NCI-H69 (cell line): ENCODE results near the gene HIVEP3.

ENCODE experiments used
- DNase-seq: peaks from one replicate; lab custom pipeline; 2025; lab: John Stamatoyannopoulos, UW

Gene HIVEP3

GRCh38 chr1:41650028-41650880 is 268.5 kb downstream of the HIVEP3 start:
- peak; percentile 65 for DNase-seq

- DNase-seq: no peak
Observed at GRCh38 chr1:41649396-41650027, 269.2 kb downstream of the HIVEP3 start.

GRCh38 chr1:41648844-41649243 is 269.9 kb downstream of the HIVEP3 start:
- no peak for DNase-seq

- DNase-seq: no peak
Observed at GRCh38 chr1:41648230-41648629, 270.5 kb downstream of the HIVEP3 start.

GRCh38 chr1:41647221-41648135 is 271.2 kb downstream of the HIVEP3 start:
- DNase-seq: no peak

GRCh38 chr1:41646186-41646585 is 272.5 kb downstream of the HIVEP3 start:
- DNase-seq: no peak

- DNase-seq: no peak
Observed at GRCh38 chr1:41645062-41645461, 273.7 kb downstream of the HIVEP3 start.

GRCh38 chr1:41642922-41643821 is 275.6 kb downstream of the HIVEP3 start:
- no peak for DNase-seq

- no peak for DNase-seq
Observed at GRCh38 chr1:41641941-41642527, 276.7 kb downstream of the HIVEP3 start.

- DNase-seq: no peak
Observed at GRCh38 chr1:41641475-41641814, 277.3 kb downstream of the HIVEP3 start.

GRCh38 chr1:41640756-41641474 is 277.8 kb downstream of the HIVEP3 start:
- no peak for DNase-seq

GRCh38 chr1:41640141-41640751 is 278.5 kb downstream of the HIVEP3 start:
- DNase-seq: no peak

- no peak for DNase-seq
Observed at GRCh38 chr1:41639332-41639936, 279.3 kb downstream of the HIVEP3 start.

GRCh38 chr1:41638086-41639024 is 280.4 kb downstream of the HIVEP3 start:
- DNase-seq: no peak

GRCh38 chr1:41637367-41637766 is 281.4 kb downstream of the HIVEP3 start:
- DNase-seq: no peak

- DNase-seq: no peak
Observed at GRCh38 chr1:41633764-41634163, 285.0 kb downstream of the HIVEP3 start.

- DNase-seq: no peak
Observed at GRCh38 chr1:41632781-41633575, 285.7 kb downstream of the HIVEP3 start.

- no peak for DNase-seq
Observed at GRCh38 chr1:41631971-41632370, 286.8 kb downstream of the HIVEP3 start.
